HG03378 (cell line): ENCODE data around the gene PCP2.

Experiments
- ATAC-seq: cut with Tn5 transposase; IDR thresholded peaks from one replicate; pipeline ENCODE4 v1.9.1; 2021; ENCODE audit warnings: mild to moderate bottlenecking, moderate library complexity; ENCODE audit not compliant: unreplicated experiment

PCP2 gene

GRCh38 chr19:7620442-7621412, 12.8 kb downstream of the PCP2 start:
- ATAC-seq: no peak

- ATAC-seq: no peak
Observed at GRCh38 chr19:7619671-7620441, 13.7 kb downstream of the PCP2 start.

- ATAC-seq: no peak
Observed at GRCh38 chr19:7618771-7619510, 14.6 kb downstream of the PCP2 start.

- no peak for ATAC-seq
Observed at GRCh38 chr19:7618348-7618747, 15.2 kb downstream of the PCP2 start.

- ATAC-seq: no peak
Observed at GRCh38 chr19:7617735-7618134, 15.8 kb downstream of the PCP2 start.

GRCh38 chr19:7617172-7617571, 16.3 kb downstream of the PCP2 start:
- no peak for ATAC-seq

GRCh38 chr19:7614859-7615741, 18.4 kb downstream of the PCP2 start:
- ATAC-seq: no peak

- ATAC-seq: no peak
Observed at GRCh38 chr19:7612282-7613274, 20.9 kb downstream of the PCP2 start.

GRCh38 chr19:7611541-7612279, 21.8 kb downstream of the PCP2 start:
- ATAC-seq: no peak

- ATAC-seq: no peak
Observed at GRCh38 chr19:7610491-7611240, 22.9 kb downstream of the PCP2 start.

- no peak for ATAC-seq
Observed at GRCh38 chr19:7607874-7608560, 25.5 kb downstream of the PCP2 start.

- ATAC-seq: no peak
Observed at GRCh38 chr19:7607212-7607873, 26.2 kb downstream of the PCP2 start.

- ATAC-seq: no peak
Observed at GRCh38 chr19:7606289-7606688, 27.2 kb downstream of the PCP2 start.

GRCh38 chr19:7605490-7606222, 27.9 kb downstream of the PCP2 start:
- ATAC-seq: no peak

- no peak for ATAC-seq
Observed at GRCh38 chr19:7603919-7604318, 29.6 kb downstream of the PCP2 start.
